Upper lobe of left lung (tissue), 4 donors: Measurements from ENCODE around the gene AFF3.

Source experiments
- POLR2A ChIP-seq, 4 donors: fragments of 450-650 bp; IDR thresholded peaks; one replicate each; pipeline ENCODE4 v1.5.1; 2016 to 2017; ENCODE audit warnings: antibody characterized with exemption in 4 of 4, mild to moderate bottlenecking in 2 of 4
- POLR2AphosphoS5 ChIP-seq, 2 donors: sonication (generic); formaldehyde crosslinking; IDR thresholded peaks; one replicate each; pipeline ENCODE4 v1.5.1; 2017; ENCODE audit warnings: antibody characterized with exemption in 2 of 2
- TF ChIP-seq, protein P1 (sequence below), 6 experiments: fragments of 450-650 bp in 4 of 6; fragments of 200-600 bp in 2 of 6; sonication (generic) in 2 of 6; IDR thresholded peaks; one replicate each; pipeline ENCODE4 v1.5.1; 2016 to 2019; ENCODE audit warnings: antibody characterized with exemption in 6 of 6

GRCh38 chr2:99801327-99801901, 341.0 kb downstream of the AFF3 start:
- TF ChIP-seq POLR2AphosphoS5 (IDR thresholded peaks at IDR 0.05) (no peak), POLR2A (IDR thresholded peaks at IDR 0.05) (no peak)
- TF ChIP-seq, protein P1, sequence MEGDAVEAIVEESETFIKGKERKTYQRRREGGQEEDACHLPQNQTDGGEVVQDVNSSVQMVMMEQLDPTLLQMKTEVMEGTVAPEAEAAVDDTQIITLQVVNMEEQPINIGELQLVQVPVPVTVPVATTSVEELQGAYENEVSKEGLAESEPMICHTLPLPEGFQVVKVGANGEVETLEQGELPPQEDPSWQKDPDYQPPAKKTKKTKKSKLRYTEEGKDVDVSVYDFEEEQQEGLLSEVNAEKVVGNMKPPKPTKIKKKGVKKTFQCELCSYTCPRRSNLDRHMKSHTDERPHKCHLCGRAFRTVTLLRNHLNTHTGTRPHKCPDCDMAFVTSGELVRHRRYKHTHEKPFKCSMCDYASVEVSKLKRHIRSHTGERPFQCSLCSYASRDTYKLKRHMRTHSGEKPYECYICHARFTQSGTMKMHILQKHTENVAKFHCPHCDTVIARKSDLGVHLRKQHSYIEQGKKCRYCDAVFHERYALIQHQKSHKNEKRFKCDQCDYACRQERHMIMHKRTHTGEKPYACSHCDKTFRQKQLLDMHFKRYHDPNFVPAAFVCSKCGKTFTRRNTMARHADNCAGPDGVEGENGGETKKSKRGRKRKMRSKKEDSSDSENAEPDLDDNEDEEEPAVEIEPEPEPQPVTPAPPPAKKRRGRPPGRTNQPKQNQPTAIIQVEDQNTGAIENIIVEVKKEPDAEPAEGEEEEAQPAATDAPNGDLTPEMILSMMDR (IDR thresholded peaks at IDR 0.05), result no peak
